HG02943 (cell line): ENCODE measurements around the gene HDAC7.

Experiments used
- ATAC-seq: cut with Tn5 transposase; IDR thresholded peaks from one replicate; pipeline ENCODE4 v1.9.1; 2021; ENCODE audit warnings: mild to moderate bottlenecking, low read depth, moderate library complexity; ENCODE audit not compliant: unreplicated experiment

Gene HDAC7

DNA sequence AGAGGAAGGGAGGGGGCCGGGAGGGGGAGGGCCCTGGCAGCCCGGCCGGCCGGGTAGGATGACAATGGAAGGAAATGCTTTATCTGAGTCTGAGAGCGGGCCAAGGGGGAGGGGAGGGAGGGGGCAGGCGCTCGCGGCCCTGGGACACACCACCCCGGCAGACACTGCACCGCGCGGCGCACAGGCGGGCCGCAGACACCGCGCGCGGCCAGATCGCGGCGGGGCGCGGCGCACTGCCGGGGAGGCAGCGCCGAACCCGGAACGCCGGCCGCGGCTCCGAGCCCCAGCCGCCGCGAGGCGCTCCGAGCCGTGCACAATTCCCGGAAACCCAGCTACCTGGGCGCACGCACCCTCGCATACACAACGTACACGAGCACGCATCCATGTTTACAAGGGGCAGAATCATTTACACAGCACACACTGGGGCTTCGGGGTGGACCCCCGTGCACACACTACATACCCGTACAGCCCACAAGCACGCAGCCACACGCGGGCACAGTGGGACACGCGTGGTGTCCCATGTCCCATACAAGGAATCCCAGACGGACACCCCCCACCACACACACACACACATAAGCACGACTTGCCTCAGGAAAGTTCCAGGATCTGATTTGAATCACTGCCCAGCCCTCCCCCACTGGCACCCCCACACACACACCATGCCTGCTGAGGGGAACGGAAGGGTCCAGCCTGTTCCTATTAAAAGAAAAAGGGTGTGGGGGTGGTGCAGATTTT, at the start of gene HDAC7:
TSS of gene HDAC7 (minus strand) at position 8 of the 735 bp plus-strand sequence. CDS start 118 bp downstream, outside the sequence.
- ATAC-seq = no peak

DNA sequence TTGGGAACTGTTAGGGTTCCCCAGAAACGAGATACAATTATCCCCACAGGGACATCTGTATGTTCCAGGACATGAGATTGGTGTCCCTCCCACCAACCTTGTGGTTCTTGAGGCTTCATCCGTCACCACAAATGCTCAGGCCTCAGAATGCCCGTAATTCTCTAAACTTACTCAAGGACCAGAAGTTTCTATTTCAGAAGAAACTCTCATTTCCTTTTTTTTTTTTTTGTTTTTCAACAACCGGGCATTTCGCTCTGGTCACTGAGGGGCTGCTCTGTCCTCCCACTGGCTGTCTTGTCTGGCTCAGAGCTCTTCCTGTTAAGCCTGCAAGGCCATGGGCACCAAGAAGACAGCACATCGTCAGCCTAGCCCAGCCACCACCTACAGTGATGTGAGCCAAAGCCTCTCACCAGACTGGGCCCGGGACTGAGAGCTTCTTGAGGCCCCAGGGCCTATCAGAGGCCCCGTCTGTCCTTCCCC, 48.9 kb upstream of the HDAC7 start:
- ATAC-seq = peak; percentile 54

- ATAC-seq = peak; percentile 14
These were observed 48.3 kb upstream of the HDAC7 start for GRCh38 chr12:47868041-47868440.

DNA sequence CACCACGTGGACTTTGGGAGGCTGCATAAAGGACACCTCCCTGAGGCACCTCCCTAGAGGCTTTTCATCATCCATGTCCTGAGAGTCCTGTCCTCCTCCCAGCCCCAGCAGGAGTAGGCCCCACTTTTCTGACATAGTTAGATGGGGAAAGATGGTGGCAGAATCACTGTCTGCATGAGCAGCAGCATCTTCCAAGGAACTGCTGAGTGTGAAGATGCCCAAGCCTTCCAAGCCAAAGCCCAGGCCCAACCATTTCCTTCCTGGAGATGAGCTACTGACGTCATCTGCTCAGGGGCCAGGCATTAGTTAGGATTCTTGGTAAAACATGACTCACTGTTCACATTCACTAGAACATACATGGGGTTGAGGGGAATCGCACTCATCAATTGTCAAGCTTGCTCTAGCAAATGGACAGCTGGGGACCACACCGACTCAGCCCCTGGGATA, 47.8 kb upstream of the HDAC7 start:
- ATAC-seq = no peak

GRCh38 chr12:47864646-47865235, 45.0 kb upstream of the HDAC7 start:
- ATAC-seq = no peak

- no peak for ATAC-seq
These were observed 44.3 kb upstream of the HDAC7 start for GRCh38 chr12:47863985-47864384.

GRCh38 chr12:47863467-47863866, 43.8 kb upstream of the HDAC7 start:
- no peak for ATAC-seq

GRCh38 chr12:47862881-47863280, 43.2 kb upstream of the HDAC7 start:
- ATAC-seq = no peak

GRCh38 chr12:47862167-47862750, 42.6 kb upstream of the HDAC7 start:
- no peak for ATAC-seq

DNA sequence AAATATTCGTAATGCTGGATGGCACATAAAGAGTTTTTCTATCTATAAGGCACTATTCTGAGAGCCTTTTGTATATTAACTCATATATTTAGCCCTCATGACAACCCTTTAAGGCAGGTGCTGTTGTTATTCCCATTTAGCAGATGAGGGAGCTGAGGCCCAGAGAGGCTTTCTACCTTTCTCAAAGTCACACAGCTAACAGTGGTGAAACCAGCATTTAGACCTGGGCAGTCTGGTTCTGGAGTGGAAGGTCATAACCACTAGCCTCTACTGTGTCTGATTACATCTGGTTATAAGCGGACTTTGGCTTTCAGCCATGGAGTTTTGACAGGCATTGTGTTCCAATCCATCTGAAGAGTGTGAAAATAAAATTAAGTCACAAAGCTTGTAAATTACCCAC, 41.2 kb upstream of the HDAC7 start:
- ATAC-seq = no peak

GRCh38 chr12:47860279-47860841, 40.7 kb upstream of the HDAC7 start:
- ATAC-seq = no peak

DNA sequence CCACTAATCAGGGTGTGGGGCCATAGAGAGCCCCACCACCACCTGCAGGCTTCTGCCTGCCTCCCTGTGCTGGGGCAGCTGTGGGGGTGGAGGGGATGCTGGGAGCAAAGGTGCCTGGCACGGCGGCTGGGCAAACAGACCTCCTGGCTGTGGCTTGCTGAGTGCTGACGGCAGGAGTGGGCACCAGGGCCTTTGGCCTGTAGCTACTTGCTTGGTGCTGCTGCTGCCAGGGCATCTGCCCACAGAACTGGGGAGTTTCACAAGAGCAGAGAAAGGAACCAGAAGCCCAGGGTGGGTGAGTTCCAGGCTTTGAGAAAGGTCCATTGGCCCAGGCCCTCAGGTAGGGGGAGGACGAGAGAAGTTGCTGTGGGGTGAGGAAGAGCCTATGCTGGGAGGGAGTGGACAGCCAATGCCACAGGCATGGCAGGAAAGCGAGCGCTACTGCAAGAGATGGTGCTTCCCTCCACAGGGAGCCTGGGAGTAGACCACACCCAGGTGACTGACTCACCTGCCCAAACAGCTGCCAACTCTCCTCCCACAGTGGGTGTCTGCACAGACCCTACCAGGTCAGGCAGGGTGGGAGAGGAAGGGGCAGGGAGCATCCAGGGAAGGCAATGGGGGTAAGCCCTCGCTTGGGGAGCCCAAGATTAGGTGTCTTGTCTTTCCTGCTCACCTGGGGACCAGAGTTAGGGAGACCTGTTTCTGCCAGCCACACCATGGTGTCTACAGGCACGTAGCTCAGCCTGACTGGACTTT, 39.0 kb upstream of the HDAC7 start:
- ATAC-seq = no peak

DNA sequence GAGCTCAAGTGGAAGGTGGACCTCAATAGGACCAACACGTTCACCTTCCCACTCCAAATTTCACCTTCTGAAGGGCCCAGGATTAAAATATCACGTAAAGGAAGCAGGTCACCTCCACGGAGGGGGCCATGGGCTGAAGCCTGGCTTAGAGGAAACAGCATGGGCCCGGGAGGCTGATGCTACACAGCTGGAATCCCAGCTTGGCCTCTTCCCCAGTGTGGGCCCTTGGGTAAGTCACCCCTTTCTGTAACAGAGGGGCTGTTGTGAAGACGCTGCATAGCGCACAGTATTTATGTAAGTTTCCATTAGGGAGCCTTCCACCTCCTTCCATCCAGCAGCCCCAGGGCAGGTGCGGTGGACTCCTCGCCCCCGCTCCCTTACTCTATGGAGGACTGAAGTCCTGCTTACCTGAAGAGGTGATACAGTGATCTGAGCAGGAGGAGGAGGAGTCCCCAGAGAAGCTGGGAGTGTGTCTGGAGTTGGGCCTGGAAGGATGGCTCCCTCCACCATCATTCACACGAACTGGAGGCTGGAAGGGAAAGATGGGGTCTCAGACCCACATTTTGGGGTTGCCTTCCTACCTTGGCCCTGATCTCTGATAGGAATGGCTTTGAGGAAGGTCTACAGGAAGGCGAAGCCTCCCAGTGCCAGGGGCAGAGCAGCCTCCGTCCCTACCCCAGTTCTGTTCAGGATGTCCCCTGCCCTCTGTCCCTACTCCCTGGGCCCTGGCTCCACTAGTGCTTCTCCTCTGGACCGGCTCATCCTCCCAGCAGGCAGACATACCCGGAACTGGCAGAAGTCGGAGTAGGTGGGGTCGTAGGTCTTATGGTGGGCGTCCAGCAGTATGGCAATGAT, 37.2 kb upstream of the HDAC7 start:
- no peak for ATAC-seq

GRCh38 chr12:47856094-47856493, 36.4 kb upstream of the HDAC7 start:
- no peak for ATAC-seq

GRCh38 chr12:47855502-47855901, 35.8 kb upstream of the HDAC7 start:
- ATAC-seq = no peak

DNA sequence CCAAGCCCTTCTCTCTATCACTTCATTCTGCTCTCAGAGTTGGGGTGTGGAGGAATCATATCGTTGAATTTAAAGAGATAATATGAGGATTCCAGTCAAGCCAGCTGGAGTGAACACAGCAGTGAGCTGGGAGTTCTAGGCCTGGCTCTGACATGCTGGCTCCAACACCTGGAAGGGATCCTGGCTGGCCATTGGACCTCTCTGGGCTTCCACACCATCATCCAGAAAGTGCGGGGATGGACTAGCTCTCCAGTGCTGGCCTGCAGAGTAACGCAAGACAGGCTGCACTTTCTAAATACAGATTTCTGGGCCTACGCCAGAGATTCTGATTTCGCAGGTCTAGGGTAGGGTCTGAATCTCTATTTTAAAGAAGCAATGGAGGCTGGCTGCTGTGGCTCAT, 34.8 kb upstream of the HDAC7 start:
- ATAC-seq = no peak

DNA sequence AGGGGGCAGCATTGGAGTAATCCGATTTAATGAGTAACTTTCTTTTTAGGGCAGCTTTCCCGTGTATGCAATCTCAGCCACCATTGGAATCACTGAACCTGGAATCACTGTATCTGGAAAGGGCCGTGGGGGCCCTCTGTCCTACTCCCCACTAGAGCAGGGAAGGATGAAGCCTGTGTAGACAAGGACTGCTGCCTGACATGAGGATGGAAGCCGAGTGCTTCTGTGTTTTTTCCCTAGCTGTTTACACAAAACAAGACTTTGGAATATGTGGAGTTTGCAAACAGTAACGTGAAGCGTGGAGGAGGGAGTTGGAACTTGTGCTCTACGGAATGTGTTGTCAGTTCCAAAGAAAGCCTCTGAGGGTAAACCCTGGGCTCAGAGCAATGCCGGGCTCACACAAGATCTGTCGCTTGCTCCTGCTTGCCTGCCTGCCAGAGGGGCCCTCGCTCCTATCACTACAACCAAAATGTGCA, 32.4 kb upstream of the HDAC7 start:
- ATAC-seq = no peak

GRCh38 chr12:47851303-47851952, 31.7 kb upstream of the HDAC7 start:
- no peak for ATAC-seq
